ENCODE measurements around the gene CLASP1. TPM values are rescaled to one million over a fixed set of nuclear protein-coding genes. Genes with fewer than 3 reads are reported as not detected.
"Not testable (repeated sequence)": the region's sequence is repeated elsewhere in the genome, so short reads cannot be mapped to it uniquely, and the experiment has no call there.

The CLASP1 gene
- total and polyA plus RNA-seq, 2 donors (not counting 3 experiments of a cell fraction or from before 2014, with no cell fraction given), result 10.0 to 57.9 TPM

- BruUV-seq (replicated peaks); H2AFZ ChIP-seq (ENCODE audit: low read depth, low read length); H3K4me3 ChIP-seq (replicated peaks in 1 of 3; ENCODE audit: insufficient read depth in 1 of 3, low read depth in 1 of 3, low read length in 3 of 3); H3K4me2 ChIP-seq (ENCODE audit: insufficient read depth, low read length); DNase-seq (ENCODE audit: low read depth, low spot score); H3K9me3 ChIP-seq (replicated peaks; ENCODE audit: control insufficient read depth, insufficient read depth, low read length); H4K20me1 ChIP-seq (replicated peaks; ENCODE audit: control insufficient read depth, extremely low read depth, insufficient read depth, low read length); H3K27ac ChIP-seq (ENCODE audit: insufficient read depth, low read depth, low read length); intact Hi-C loops (cut with micrococcal nuclease); H3K9ac ChIP-seq (replicated peaks; ENCODE audit: extremely low read depth, insufficient read depth, low read length); FAIRE-seq; dilution Hi-C loops (cut with MboI; ENCODE audit: extremely low pct_ligation_motif_present, low sequenced_read_pairs); CTCF ChIA-PET; H3K27me3 ChIP-seq (ENCODE audit: control insufficient read depth in 2 of 2, insufficient read depth in 2 of 2, low read length in 2 of 2); H3K9me1 ChIP-seq (replicated peaks; ENCODE audit: control insufficient read depth, extremely low read depth, insufficient read depth, low read length); H3K36me3 ChIP-seq (ENCODE audit: control insufficient read depth in 2 of 2, extremely low read depth in 1 of 2, insufficient read depth in 2 of 2, low read length in 2 of 2); POLR2A ChIA-PET: not testable (repeated sequence)
- H3K4me1 ChIP-seq (ENCODE audit: control insufficient read depth, extremely low read depth, insufficient read depth, low read length), result peaks cover 31% of the 10 kb centered on the region
- H3K79me2 ChIP-seq (ENCODE audit: control insufficient read depth, insufficient read depth, low read length), result peaks cover 38% of the 10 kb centered on the region
Measured at GRCh38 chr2:121610487-121610874, 38.8 kb downstream of the CLASP1 start.

DNA sequence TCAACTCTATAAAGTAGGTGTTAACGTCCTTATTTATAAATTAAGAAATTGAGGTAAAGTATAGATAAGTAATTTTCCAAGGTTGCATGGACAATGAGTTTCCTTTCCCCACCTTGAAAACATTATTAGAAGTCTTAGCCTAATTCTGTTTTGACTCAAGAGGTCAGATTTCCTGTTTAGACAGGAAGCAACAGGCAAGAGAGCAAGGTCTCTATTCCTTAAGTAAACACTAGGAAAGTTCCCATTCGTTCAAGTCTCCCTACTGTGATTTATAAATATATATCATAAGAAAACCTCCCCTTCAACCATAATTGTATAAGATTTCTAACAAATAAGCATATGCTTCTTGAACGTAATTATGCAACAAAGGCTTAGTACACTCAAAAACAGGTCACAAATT is 40.3 kb downstream of the CLASP1 start:
- Histone ChIP-seq H3K9ac (replicated peaks; ENCODE audit: extremely low read depth, insufficient read depth, low read length) (no peak overlapping the region), H2AFZ (ENCODE audit: low read depth, low read length) (no peak overlapping the region), H3K4me2 (ENCODE audit: insufficient read depth, low read length) (peak overlapping the region; percentile 83), H3K9me3 (replicated peaks; ENCODE audit: control insufficient read depth, insufficient read depth, low read length) (no peaks in the 10 kb centered on the region), H3K4me1 (ENCODE audit: control insufficient read depth, extremely low read depth, insufficient read depth, low read length) (peaks cover 29% of the 10 kb centered on the region), H3K27ac (ENCODE audit: insufficient read depth, low read depth, low read length) (no peak overlapping the region), H3K36me3 (ENCODE audit: control insufficient read depth in 2 of 2, extremely low read depth in 1 of 2, insufficient read depth in 2 of 2, low read length in 2 of 2) (peaks cover 0 to 8% of the 10 kb centered on the region in 2 experiments), H3K79me2 (ENCODE audit: control insufficient read depth, insufficient read depth, low read length) (peaks cover 46% of the 10 kb centered on the region), H3K27me3 (ENCODE audit: control insufficient read depth in 2 of 2, insufficient read depth in 2 of 2, low read length in 2 of 2) (no peaks in the 10 kb centered on the region), H3K9me1 (replicated peaks; ENCODE audit: control insufficient read depth, extremely low read depth, insufficient read depth, low read length) (no peaks in the 10 kb centered on the region), H4K20me1 (replicated peaks; ENCODE audit: control insufficient read depth, extremely low read depth, insufficient read depth, low read length) (peaks cover 2% of the 10 kb centered on the region), H3K4me3 (replicated peaks in 1 of 3; ENCODE audit: insufficient read depth in 1 of 3, low read depth in 1 of 3, low read length in 3 of 3) (no peak overlapping the region)
- FAIRE-seq (peak; percentile 64), DNase-seq (ENCODE audit: low read depth, low spot score) (peak; percentile 55)
- intact Hi-C loops (cut with micrococcal nuclease), result no loop called here
- ChIA-PET CTCF (no interaction called here), POLR2A (no interaction called here)
- TF ChIP-seq GATA2 (IDR thresholded peaks at IDR 0.05; ENCODE audit: insufficient read depth, insufficient read length, low read depth, low read length) (no peak), MYC (IDR thresholded peaks at IDR 0.05; ENCODE audit: low read depth, low read length) (no peak), FOS (IDR thresholded peaks at IDR 0.05; ENCODE audit: borderline replicate concordance, insufficient read depth, low read length) (no peak), EZH2 (IDR thresholded peaks at IDR 0.05; ENCODE audit: borderline replicate concordance, low read depth, low read length, severe bottlenecking) (no peak), POLR2AphosphoS5 (IDR thresholded peaks at IDR 0.05; ENCODE audit: insufficient read depth, low read depth, low read length) (no peak), POLR2A (IDR thresholded peaks at IDR 0.05; ENCODE audit: low read depth, low read length) (no peak), JUN (IDR thresholded peaks at IDR 0.05; ENCODE audit: borderline replicate concordance, insufficient read depth, insufficient read length, low read depth) (no peak), MAX (IDR thresholded peaks at IDR 0.05; ENCODE audit: insufficient read depth, insufficient read length) (no peak)
- TF ChIP-seq, protein P1, sequence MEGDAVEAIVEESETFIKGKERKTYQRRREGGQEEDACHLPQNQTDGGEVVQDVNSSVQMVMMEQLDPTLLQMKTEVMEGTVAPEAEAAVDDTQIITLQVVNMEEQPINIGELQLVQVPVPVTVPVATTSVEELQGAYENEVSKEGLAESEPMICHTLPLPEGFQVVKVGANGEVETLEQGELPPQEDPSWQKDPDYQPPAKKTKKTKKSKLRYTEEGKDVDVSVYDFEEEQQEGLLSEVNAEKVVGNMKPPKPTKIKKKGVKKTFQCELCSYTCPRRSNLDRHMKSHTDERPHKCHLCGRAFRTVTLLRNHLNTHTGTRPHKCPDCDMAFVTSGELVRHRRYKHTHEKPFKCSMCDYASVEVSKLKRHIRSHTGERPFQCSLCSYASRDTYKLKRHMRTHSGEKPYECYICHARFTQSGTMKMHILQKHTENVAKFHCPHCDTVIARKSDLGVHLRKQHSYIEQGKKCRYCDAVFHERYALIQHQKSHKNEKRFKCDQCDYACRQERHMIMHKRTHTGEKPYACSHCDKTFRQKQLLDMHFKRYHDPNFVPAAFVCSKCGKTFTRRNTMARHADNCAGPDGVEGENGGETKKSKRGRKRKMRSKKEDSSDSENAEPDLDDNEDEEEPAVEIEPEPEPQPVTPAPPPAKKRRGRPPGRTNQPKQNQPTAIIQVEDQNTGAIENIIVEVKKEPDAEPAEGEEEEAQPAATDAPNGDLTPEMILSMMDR (IDR thresholded peaks at IDR 0.05; ENCODE audit: extremely low read depth in 1 of 2, insufficient read depth in 1 of 2, low read depth in 1 of 2, low read length in 2 of 2), result no peak
- dilution Hi-C loops (cut with MboI; ENCODE audit: extremely low pct_ligation_motif_present, low sequenced_read_pairs), result no loop called here
- no TSS peak for BruUV-seq (replicated peaks)

All from endothelial cell of umbilical vein (primary cell).